MCF 10A (cell line): ENCODE data around the gene CCDC12. TPM values are rescaled to one million over a fixed set of nuclear protein-coding genes. Genes with fewer than 3 reads are reported as not detected.

Experiments used
- BruUV-seq: library from RNA; stranded (reverse); fragments of 400-500 nt; replicated peaks from 2 replicates; lab custom pipeline; 2021; lab: Mats Ljungman, UMichigan
- CTCF ChIA-PET: fragments of 300-600 bp; sonication (Branson Sonifier 250); formaldehyde crosslinking; extraction: SDS; loops from one replicate; lab custom pipeline; 2021; ENCODE audit warnings: antibody characterized with exemption, inconsistent platforms; lab: Yijun Ruan, JAX
- POLR2A ChIA-PET: fragments of 300-600, 350-650 bp; sonication (Branson Sonifier 250); formaldehyde crosslinking; extraction: SDS; loops from one replicate; lab custom pipeline; 2020; ENCODE audit warnings: antibody characterized with exemption, inconsistent platforms; lab: Yijun Ruan, JAX
- DNase-seq: peaks from one replicate; pipeline ENCODE4 v3.0.0-alpha.2; 2018; ENCODE audit not compliant: unreplicated experiment
- H3K27ac Mint-ChIP-seq: one replicate; pipeline ENCODE4 v1.8.0; 2022; ENCODE audit warnings: mild to moderate bottlenecking, low read depth, mixed read lengths; ENCODE audit not compliant: unreplicated experiment
- H3K27me3 Mint-ChIP-seq: one replicate; pipeline ENCODE4 v1.8.0; 2022; ENCODE audit warnings: mixed read lengths; ENCODE audit not compliant: insufficient read depth, unreplicated experiment
- H3K36me3 Mint-ChIP-seq: one replicate; pipeline ENCODE4 v1.8.0; 2022; ENCODE audit warnings: mild to moderate bottlenecking, moderate library complexity, mixed read lengths; ENCODE audit not compliant: insufficient read depth, unreplicated experiment
- H3K4me1 Mint-ChIP-seq: one replicate; pipeline ENCODE4 v1.8.0; 2022; ENCODE audit warnings: mixed read lengths; ENCODE audit not compliant: insufficient read depth, unreplicated experiment
- H3K4me3 Mint-ChIP-seq: one replicate; pipeline ENCODE4 v1.8.0; 2022; ENCODE audit warnings: mild to moderate bottlenecking, moderate library complexity, mixed read lengths; ENCODE audit not compliant: unreplicated experiment
- H3K9me3 Mint-ChIP-seq: one replicate; pipeline ENCODE4 v1.8.0; 2022; ENCODE audit warnings: mixed read lengths; ENCODE audit not compliant: unreplicated experiment
- intact Hi-C: fragments of 100-400 bp; cut with micrococcal nuclease; formaldehyde crosslinking; loops from 2 replicates; pipeline ENCODE4 v1.14.1; 2022
- total RNA-seq: library from RNA; stranded (reverse); gene quantifications from 2 replicates; pipeline ENCODE4 v1.2.3, GENCODE V29; 2022
- TF ChIP-seq, protein P1 (sequence below): fragments of 200-600 bp; IDR thresholded peaks from one replicate; pipeline ENCODE4 v1.8.0; 2022; ENCODE audit warnings: antibody characterized with exemption, mild to moderate bottlenecking; ENCODE audit not compliant: unreplicated experiment

CCDC12 gene
- total RNA-seq, 1 experiment from 2014 or later: 45.9 TPM

GRCh38 chr3:46926871-46927717 lies 49.5 kb downstream of the CCDC12 start:
- TF ChIP-seq, protein P1, sequence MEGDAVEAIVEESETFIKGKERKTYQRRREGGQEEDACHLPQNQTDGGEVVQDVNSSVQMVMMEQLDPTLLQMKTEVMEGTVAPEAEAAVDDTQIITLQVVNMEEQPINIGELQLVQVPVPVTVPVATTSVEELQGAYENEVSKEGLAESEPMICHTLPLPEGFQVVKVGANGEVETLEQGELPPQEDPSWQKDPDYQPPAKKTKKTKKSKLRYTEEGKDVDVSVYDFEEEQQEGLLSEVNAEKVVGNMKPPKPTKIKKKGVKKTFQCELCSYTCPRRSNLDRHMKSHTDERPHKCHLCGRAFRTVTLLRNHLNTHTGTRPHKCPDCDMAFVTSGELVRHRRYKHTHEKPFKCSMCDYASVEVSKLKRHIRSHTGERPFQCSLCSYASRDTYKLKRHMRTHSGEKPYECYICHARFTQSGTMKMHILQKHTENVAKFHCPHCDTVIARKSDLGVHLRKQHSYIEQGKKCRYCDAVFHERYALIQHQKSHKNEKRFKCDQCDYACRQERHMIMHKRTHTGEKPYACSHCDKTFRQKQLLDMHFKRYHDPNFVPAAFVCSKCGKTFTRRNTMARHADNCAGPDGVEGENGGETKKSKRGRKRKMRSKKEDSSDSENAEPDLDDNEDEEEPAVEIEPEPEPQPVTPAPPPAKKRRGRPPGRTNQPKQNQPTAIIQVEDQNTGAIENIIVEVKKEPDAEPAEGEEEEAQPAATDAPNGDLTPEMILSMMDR: no peak
- no peak overlapping the region for H3K4me3 Mint-ChIP-seq
- H3K9me3 Mint-ChIP-seq: no peaks in the 10 kb centered on the region
- no peak for DNase-seq
- BruUV-seq: no TSS peak
- peaks cover 48% of the 10 kb centered on the region for H3K36me3 Mint-ChIP-seq
- intact Hi-C loops: no loop called here
- H3K27me3 Mint-ChIP-seq: no peaks in the 10 kb centered on the region
- ChIA-PET POLR2A (no interaction called here), CTCF (interaction anchor here (1.1 to 1.3 kb wide), 2 partner anchors 8 to 49 kb away, joined by 3 read pairs; no protein-coding TSS in a partner anchor)
- H3K4me1 Mint-ChIP-seq: peaks cover 18% of the 10 kb centered on the region
- no peak overlapping the region for H3K27ac Mint-ChIP-seq

- CTCF ChIA-PET: interaction anchor here (1.1 to 1.3 kb wide), 2 partner anchors 9 to 50 kb away, joined by 3 read pairs; no protein-coding TSS in a partner anchor
- TF ChIP-seq, protein P1: no peak
- Mint-ChIP-seq H3K4me1 (peaks cover 11% of the 10 kb centered on the region), H3K9me3 (no peaks in the 10 kb centered on the region), H3K36me3 (peaks cover 52% of the 10 kb centered on the region), H3K27me3 (no peaks in the 10 kb centered on the region), H3K27ac (peak overlapping the region; percentile 39), H3K4me3 (no peak overlapping the region)
- DNase-seq: no peak
- BruUV-seq: no TSS peak
- intact Hi-C loops: no loop called here
- POLR2A ChIA-PET: no interaction called here
These were observed 50.1 kb downstream of the CCDC12 start for GRCh38 chr3:46926447-46926846.

GRCh38 chr3:46926039-46926438 lies 50.5 kb downstream of the CCDC12 start:
- POLR2A ChIA-PET: no interaction called here
- CTCF ChIA-PET: interaction anchor here (0.5 to 1.3 kb wide), 4 partner anchors 10 to 160 kb away, joined by 3 to 6 read pairs (median 3); no protein-coding TSS in a partner anchor
- intact Hi-C loops: no loop called here
- DNase-seq: no peak
- TF ChIP-seq, protein P1: no peak
- no peaks in the 10 kb centered on the region for H3K27me3 Mint-ChIP-seq
- no peaks in the 10 kb centered on the region for H3K9me3 Mint-ChIP-seq
- peaks cover 56% of the 10 kb centered on the region for H3K36me3 Mint-ChIP-seq
- no peak overlapping the region for H3K4me3 Mint-ChIP-seq
- H3K4me1 Mint-ChIP-seq: peaks cover 7% of the 10 kb centered on the region
- BruUV-seq: no TSS peak
- peak overlapping the region; percentile 39 for H3K27ac Mint-ChIP-seq

DNA sequence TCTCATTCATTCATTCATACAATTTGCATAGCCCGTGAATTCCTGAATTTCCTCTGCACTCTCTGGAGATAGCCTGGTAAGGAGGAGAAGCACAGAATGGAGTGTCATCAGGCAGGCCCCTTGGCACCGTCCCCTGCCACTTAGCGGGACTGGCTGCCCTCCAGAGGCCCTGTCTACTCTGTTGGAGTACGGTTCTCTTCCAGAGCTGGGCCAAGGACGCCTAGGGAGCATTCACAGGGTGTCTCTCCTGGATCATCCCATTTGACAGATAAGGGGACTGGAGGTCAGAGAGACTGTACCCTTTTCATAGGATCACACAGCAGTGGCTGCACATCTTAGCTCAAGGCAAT lies 51.0 kb downstream of the CCDC12 start:
- H3K4me1 Mint-ChIP-seq: peaks cover 2% of the 10 kb centered on the region
- TF ChIP-seq, protein P1: no peak
- no peak for DNase-seq
- H3K27me3 Mint-ChIP-seq: no peaks in the 10 kb centered on the region
- H3K27ac Mint-ChIP-seq: peak overlapping the region; percentile 39
- CTCF ChIA-PET: interaction anchor here (0.5 to 1.3 kb wide), 5 partner anchors 10 to 160 kb away, joined by 3 to 6 read pairs (median 3); no protein-coding TSS in a partner anchor
- intact Hi-C loops: no loop called here
- H3K36me3 Mint-ChIP-seq: peaks cover 60% of the 10 kb centered on the region
- H3K4me3 Mint-ChIP-seq: no peak overlapping the region
- POLR2A ChIA-PET: no interaction called here
- no peaks in the 10 kb centered on the region for H3K9me3 Mint-ChIP-seq
- no TSS peak for BruUV-seq
